ENCODE measurements around the gene FBH1.
"Not testable (repeated sequence)": the region's sequence is repeated elsewhere in the genome, so short reads cannot be mapped to it uniquely, and the experiment has no call there.

The FBH1 gene

DNA sequence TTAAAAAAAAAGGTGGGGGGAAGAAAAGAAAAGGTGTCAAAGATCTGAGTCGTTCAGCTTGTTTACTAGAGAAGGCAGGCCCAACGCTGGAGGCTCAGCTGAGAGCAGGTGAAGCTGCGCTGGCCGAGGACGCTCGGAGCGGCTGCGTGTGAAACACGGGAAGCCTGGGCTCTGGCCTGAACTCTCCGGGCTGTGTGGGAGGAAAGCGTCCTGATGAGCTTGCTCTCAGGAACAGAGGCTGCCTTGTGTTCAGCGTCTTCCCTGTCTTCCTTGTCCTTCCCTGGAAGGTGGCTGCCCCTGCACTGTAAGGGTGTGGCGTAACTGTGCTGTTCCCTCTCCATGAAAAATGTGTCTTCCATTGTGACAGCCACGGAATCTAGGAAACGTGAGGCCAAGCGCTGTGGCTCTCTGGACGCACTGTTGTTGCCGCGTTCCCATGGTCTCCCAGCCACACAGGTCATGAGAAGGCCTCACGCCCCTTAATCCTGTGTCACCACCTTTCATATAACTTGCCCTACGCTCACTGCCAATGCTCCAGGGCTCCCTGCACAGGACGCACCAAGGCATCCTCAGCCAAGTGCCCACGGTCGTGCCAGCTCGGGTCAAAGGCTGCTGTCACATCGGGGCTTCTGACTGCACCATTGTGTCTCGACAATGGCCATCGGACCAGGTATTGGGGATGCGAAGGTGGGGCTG lies 71.5 kb downstream of the FBH1 start:
- DNase-seq: no peak

DNA sequence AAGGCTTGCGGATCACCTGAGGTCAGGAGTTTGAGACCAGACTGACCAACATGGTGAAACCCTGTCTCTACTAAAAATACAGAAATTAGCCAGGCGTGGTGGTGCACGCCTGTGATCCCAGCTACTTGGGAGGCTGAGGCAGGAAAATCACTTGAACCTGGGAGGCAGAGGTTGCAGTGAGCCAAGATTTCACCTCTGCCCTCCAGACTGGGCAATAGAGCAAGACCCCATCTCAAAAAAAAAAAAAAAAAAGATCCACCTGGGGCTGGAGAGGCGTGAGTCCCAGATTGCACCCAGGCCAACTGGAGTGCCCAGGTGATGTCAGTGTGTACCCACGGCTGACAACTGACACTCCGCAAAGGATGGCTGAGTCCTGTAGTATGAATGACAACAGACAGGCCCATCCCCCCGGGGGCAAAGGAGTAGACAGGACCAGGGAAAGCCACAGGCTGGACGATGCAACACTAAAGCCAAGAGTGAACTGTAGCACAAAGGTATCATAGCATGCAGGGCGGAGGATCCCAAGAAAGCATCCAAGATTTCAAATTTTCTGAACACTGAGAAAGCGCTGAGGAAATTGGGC lies 72.4 kb downstream of the FBH1 start:
- not testable (repeated sequence) for DNase-seq

- DNase-seq: no peak
Observed at GRCh38 chr10:5963071-5963470, 73.0 kb downstream of the FBH1 start.

GRCh38 chr10:5963591-5963990 lies 73.5 kb downstream of the FBH1 start:
- DNase-seq: no peak

DNA sequence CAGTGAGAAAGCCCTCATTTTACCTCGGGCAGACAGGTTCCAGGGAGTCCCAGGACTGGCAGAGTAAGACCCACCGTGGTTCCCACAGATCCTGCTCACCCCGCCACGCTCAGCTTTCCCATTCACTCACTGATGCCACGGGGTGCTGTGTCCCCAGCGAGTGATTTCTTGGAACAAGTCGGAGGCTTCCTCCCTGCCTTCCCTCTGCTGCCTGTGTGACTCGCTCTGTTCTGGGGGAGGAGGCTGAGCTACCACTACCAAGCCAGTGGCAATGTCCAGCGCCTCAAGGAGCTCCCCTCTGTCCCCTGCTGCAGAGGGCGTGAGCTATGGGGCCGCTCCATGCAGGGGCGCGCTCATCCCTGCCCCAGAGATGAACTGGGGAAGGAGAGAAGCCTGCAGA lies 74.7 kb downstream of the FBH1 start:
- no peak for DNase-seq

- no peak for DNase-seq
Observed at GRCh38 chr10:5965266-5965665, 75.2 kb downstream of the FBH1 start.

DNA sequence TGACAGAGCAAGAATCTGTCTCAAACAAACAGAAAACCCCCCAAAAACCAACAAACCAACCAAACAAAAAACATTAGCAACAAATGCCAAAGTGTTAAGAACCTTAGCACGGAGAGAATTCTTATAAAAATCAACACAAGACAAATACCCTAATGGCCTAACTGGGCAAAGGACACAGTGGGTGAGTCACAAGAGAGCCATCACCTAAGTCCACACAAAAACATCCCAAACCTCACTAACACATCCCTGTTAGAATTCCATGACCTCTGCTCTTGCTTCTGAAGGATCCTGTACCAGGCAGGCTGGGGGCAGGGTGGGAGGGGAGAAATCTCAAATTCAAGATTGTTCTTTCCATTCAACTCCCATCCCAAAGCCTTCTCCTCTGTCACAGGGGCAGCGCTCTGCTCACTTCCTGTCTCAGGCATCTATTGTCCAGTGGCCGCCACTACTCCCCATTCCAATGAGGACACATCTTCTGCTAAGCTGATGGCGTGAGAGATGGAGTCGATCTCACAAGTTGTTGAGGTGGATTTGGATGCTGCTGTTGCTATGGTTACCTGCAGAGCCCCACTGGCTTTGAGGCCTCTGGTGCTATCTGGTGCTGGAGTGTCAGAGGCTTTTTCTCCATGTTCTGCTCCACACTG lies 78.1 kb downstream of the FBH1 start:
- no peak for DNase-seq

GRCh38 chr10:5968681-5969453 lies 78.8 kb downstream of the FBH1 start:
- DNase-seq: no peak

- no peak for DNase-seq
Observed at GRCh38 chr10:5970066-5970465, 80.0 kb downstream of the FBH1 start.

- no peak for DNase-seq
Observed at GRCh38 chr10:5970527-5970926, 80.5 kb downstream of the FBH1 start.

GRCh38 chr10:5971315-5971832 lies 81.3 kb downstream of the FBH1 start:
- DNase-seq: no peak

GRCh38 chr10:5971886-5972285 lies 81.8 kb downstream of the FBH1 start:
- DNase-seq: no peak

- no peak for DNase-seq
Observed at GRCh38 chr10:5973069-5973468, 83.0 kb downstream of the FBH1 start.

DNA sequence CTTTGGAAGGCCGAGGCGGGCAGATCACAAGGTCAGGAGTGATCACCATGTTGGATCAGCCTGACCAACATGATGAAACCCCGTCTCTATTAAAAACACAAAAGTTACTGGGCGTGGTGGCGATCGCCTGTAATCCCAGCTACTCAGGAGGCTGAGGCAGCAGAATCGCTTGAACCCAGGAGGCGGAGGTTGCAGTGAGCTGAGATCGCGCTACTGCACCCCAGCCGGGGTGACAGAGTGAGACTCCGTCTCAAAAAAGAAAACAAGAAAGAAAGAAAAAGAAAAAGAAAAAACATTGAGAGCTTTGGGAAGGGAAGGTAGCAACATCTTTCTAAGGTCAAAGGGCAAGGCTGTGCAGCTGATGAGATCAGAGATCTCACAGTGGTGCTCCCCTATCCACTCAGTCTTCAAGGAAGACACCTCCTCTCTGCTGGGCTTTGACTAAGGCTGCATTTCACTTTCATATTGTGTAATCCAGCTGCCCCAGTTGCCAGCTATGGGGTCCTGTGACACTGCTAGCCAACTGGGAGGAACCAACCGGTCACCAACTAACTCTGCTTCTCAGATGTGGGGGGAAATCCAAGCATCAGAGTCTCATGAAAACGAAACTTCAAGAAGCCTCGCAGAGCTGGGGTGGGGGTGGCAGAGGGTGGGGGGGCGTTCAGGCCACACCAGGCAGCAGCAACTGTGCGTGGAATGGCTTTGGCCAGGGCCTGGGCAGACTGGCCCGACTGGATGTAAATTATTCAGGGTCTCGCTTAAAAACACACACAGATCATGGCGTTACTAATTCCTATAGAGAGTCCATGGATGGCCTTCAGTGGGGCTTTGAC lies 85.8 kb downstream of the FBH1 start:
- DNase-seq: no peak

DNA sequence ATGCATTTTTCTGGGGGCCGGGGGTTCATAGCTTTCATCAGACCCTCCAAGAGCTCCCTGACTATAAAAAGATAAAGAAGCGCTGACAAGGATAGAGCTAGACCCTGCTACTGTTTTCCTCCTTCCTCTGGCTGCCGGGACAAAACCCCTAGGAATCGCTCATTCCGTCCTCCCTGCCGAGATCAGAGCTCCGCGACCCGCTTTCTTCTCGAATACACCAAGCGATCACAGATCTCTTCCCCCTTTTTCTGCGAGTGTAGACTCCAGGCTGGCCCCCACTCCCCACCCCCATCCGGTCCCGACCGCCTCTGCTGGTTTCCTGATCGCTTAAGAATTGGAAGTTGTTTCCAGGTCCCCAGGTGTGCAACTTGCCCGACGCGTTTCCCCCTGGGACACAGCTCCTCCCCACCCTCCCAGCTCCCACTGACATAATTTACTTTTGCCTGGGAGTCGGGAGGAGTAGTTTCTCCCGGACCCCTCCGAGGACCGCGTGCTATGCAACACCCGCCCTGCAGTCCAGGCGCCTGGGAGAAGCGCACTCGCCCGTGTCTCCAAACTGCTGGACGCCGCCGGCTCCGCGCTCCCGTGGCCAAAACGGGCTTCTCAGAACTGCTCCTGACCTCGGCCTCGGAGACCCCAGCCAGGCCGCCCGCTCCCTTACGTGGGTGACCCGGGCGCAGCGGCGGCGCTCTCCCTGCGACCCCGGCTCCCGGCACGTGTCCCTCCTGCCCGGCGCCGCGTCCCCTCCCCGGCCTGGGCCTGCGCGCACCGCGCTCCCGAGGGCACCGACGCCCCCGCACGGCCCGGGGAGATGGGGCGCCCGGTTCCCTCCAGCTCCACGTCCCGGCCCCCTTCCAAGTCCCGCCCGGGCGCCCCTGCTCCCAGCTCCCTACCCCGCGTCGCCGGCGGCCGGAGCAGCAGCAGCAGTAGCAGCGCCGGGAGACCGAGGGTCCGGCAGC lies 86.7 kb downstream of the FBH1 start:
- DNase-seq: no peak

GRCh38 chr10:5977471-5978229 lies 87.6 kb downstream of the FBH1 start, which contains the start of gene IL15RA:
Gene IL15RA, minus strand, starts transcription at chr10:5977543. Its CDS starts 51 bp downstream, at chr10:5977492.
- DNase-seq: peak; percentile 18

- DNase-seq: no peak
Observed at GRCh38 chr10:5978230-5978489, 88.1 kb downstream of the FBH1 start.

DNA sequence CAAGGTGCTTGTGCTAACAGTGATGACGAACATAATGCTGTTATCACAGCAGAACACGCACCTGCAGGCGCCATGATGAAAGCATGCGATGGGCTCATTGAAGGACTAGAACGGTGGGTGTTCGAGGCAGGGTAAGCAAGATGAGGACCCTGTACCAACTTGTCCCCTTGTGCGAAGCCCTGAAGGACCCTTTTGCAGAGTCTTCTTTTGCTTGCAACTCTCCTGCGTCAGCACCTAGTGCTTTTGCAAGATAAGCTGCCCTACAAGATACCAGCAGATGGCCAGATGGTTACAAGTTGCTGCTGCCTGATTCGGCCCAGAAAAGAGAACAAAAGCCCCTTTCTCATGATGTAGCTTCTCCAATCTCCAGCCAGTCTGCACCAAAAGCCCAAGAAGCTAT lies 91.5 kb downstream of the FBH1 start:
- DNase-seq: no peak

DNA sequence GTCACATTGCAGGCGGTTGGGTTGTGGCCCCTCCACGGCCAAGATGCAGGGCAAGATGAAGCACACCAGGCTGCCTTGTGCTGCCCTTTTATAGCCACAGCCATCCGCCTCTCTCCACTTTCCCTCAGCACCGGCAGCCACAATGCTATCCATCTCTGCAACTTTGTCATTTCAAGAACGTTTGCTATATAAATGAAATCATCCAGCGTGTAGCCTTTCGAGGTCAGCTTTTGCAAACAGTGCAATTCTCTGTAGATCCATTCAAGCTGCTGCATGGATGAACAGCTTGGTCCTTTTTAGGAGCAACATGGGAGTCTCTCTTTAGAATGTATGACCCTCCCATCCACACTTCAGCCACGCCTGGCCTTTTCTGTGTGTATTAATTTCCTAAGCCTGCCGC lies 93.7 kb downstream of the FBH1 start:
- DNase-seq: no peak

- no peak for DNase-seq
Observed at GRCh38 chr10:5985029-5985428, 95.0 kb downstream of the FBH1 start.

Measured in NCI-H2171 treated with DMSO at 0.1 percent for 48 hours (cell line).